GM06990 (cell line): Measurements from ENCODE around the gene ENKUR.

Source experiments
- DNase-seq: peaks from one replicate; pipeline ENCODE4 v3.0.0-alpha.2; 2011; ENCODE audit not compliant: insufficient read length; ENCODE audit errors: extremely low read depth
- H3K27me3 ChIP-seq: replicated peaks from 2 replicates; pipeline ENCODE4 v1.6.0; 2011; ENCODE audit warnings: low read length; ENCODE audit not compliant: control insufficient read depth, insufficient read depth
- H3K36me3 ChIP-seq: 2 replicates; pipeline ENCODE4 v1.5.1; 2011; ENCODE audit warnings: low read length; ENCODE audit not compliant: control insufficient read depth, insufficient read depth
- H3K4me3 ChIP-seq: replicated peaks from 2 replicates; pipeline ENCODE4 v1.5.1; 2011; ENCODE audit warnings: low read depth, mild to moderate bottlenecking, control low read depth, low read length
- CTCF ChIP-seq: IDR thresholded peaks from 2 replicates; pipeline ENCODE4 v1.5.1; 2011; ENCODE audit warnings: low read length, control low read depth, mild to moderate bottlenecking, inconsistent platforms; ENCODE audit not compliant: insufficient read depth, poor library complexity, severe bottlenecking

Gene ENKUR

DNA sequence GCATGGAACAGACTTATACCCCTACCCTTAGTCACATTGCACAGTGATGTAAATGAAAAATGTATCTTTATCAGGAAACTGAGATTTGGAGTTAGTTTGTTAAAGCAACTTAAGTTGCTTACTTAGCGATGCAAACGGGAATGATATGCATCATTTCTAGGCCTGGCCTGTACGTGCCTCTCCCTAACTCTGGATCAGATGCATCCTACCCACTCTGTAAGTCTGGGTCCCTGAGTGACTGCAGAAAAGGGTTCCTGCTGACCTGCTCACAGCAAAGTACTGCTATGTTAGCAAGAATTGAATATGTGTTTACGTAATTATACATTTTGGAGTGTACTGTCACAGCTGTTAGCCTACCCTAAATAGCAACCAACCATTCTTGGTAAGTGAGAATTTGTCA is 32.8 kb downstream of the ENKUR start:
- Histone ChIP-seq H3K36me3 (no peaks in the 10 kb centered on the region), H3K4me3 (no peak overlapping the region), H3K27me3 (no peaks in the 10 kb centered on the region)
- DNase-seq = no peak
- no peak for TF ChIP-seq CTCF

DNA sequence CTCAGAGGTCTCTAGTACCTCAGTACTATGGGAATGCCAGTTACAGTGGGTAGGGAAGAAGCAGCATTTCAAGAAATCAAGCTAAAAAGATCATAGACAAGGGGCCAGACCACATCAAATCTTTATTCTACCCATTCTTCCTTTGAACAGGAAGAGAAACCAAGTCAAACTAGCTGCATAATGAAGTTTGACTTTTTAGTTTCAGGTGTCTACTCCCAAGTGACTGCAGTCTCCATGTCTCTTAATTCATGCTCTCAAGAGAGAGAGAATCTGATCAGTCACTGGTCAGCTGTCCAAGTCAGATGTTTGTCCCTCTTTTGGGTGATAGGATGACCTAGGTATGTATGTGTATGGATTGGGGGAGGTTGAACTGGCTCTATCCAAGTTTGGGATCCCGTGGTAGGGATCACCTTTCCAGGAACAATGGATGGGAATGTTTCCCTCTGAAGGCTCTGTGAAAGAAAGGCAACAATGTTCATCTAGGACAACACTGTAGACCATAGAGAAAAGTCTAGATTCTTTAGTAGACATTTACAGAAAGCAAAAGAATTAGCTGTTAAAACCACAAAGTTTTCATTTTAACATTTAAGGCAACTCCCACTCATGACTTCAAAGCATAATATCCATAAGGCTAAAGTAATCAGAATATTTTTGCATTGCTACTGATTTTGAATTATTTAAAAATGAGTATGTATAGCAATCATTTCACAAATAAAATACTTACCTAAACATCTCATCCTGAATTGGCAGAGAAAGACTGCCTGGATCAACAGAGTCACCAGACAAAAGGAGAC is 33.4 kb downstream of the ENKUR start:
- no peak overlapping the region for H3K4me3 ChIP-seq
- TF ChIP-seq CTCF = no peak
- no peaks in the 10 kb centered on the region for H3K27me3 ChIP-seq
- no peaks in the 10 kb centered on the region for H3K36me3 ChIP-seq
- DNase-seq = no peak

DNA sequence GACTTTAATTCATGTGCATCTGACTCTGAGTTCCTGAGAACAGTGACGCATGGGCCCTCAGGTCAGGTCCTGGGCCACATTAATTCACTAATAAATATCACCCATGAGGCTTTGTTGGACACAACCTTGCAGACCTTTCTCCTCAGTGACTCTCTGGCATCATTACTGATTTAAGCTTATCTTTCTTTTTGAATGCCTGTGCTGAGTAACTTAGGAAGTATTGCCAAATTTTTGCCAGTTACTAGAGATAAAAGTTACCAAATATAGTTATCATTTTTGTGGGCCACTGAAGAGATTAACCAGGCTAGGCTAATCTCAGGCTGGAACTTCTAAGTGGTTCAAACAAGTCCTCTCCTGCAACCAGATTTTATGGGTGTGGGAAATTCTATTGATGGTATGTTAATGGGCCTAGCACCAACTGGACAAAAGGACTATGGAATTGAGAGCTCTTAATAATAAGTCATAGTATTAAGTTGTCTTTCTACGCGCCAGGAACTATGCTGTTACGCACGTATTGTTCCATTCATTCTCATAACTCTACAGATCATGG is 34.7 kb downstream of the ENKUR start:
- DNase-seq = no peak
- H3K4me3 ChIP-seq = no peak overlapping the region
- no peak for TF ChIP-seq CTCF
- H3K36me3 ChIP-seq = no peaks in the 10 kb centered on the region
- no peaks in the 10 kb centered on the region for H3K27me3 ChIP-seq

GRCh38 chr10:24979685-24980084 is 36.3 kb downstream of the ENKUR start:
- no peaks in the 10 kb centered on the region for H3K36me3 ChIP-seq
- no peaks in the 10 kb centered on the region for H3K27me3 ChIP-seq
- no peak for TF ChIP-seq CTCF
- no peak overlapping the region for H3K4me3 ChIP-seq
- DNase-seq = no peak

DNA sequence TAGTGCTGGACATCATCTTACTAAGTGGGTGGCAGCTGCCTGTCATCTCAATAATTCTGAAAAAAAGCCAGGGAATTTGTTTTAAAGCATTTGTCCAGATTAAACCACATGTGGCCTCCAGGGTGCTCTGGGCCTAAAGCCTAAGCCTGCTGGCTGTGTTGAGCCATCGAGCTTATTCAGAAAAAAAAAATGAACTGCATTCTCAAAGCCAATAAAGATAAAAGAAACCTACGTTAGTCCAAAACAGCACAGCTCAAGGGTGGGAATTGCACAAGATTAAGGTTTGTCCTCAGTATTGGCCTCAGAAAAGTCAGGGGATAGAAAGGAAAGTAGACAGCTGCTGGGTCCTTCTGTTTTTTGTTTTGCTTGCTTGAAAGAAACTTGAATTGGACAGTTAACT is 41.0 kb downstream of the ENKUR start:
- DNase-seq = no peak
- no peak for TF ChIP-seq CTCF
- H3K36me3 ChIP-seq = no peaks in the 10 kb centered on the region
- H3K4me3 ChIP-seq = no peak overlapping the region
- H3K27me3 ChIP-seq = no peaks in the 10 kb centered on the region
